ENCODE data around the gene SEPTIN2. TPM values are rescaled to one million over a fixed set of nuclear protein-coding genes. Genes with fewer than 3 reads are reported as not detected.

SEPTIN2 gene
- total RNA-seq, 1 donor from 2014 or later: 460 TPM

GRCh38 chr2:241295326-241296095 lies 20.2 kb upstream of the SEPTIN2 start:
- DNase-seq (ENCODE audit: low spot score, unreplicated experiment): no peak
- peaks cover 7% of the 10 kb centered on the region for H3K36me3 Mint-ChIP-seq (ENCODE audit: insufficient read depth)
- H3K4me3 Mint-ChIP-seq (ENCODE audit: low read depth): no peak overlapping the region
- no peaks in the 10 kb centered on the region for H3K27me3 Mint-ChIP-seq
- no peak for TF ChIP-seq CTCF (IDR thresholded peaks at IDR 0.05; ENCODE audit: unreplicated experiment)
- H3K27ac Mint-ChIP-seq: no peak overlapping the region
- H3K9me3 Mint-ChIP-seq (ENCODE audit: low read depth): peaks cover 3% of the 10 kb centered on the region
- H3K4me1 Mint-ChIP-seq (ENCODE audit: low read depth): peaks cover 10% of the 10 kb centered on the region

- Mint-ChIP-seq H3K4me1 (ENCODE audit: low read depth) (peaks cover 10% of the 10 kb centered on the region), H3K27ac (peak overlapping the region; percentile 79), H3K9me3 (ENCODE audit: low read depth) (peaks cover 3% of the 10 kb centered on the region), H3K27me3 (no peaks in the 10 kb centered on the region), H3K36me3 (ENCODE audit: insufficient read depth) (peaks cover 7% of the 10 kb centered on the region), H3K4me3 (ENCODE audit: low read depth) (no peak overlapping the region)
- no peak for TF ChIP-seq CTCF (IDR thresholded peaks at IDR 0.05; ENCODE audit: unreplicated experiment)
- no peak for DNase-seq (ENCODE audit: low spot score, unreplicated experiment)
Measured at GRCh38 chr2:241296767-241297166, 19.0 kb upstream of the SEPTIN2 start.

- Mint-ChIP-seq H3K4me1 (ENCODE audit: low read depth) (peaks cover 16% of the 10 kb centered on the region), H3K27me3 (no peaks in the 10 kb centered on the region), H3K9me3 (ENCODE audit: low read depth) (peaks cover 3% of the 10 kb centered on the region), H3K36me3 (ENCODE audit: insufficient read depth) (peaks cover 7% of the 10 kb centered on the region), H3K27ac (no peak overlapping the region), H3K4me3 (ENCODE audit: low read depth) (no peak overlapping the region)
- no peak for DNase-seq (ENCODE audit: low spot score, unreplicated experiment)
- no peak for TF ChIP-seq CTCF (IDR thresholded peaks at IDR 0.05; ENCODE audit: unreplicated experiment)
Measured at GRCh38 chr2:241298673-241299072, 17.1 kb upstream of the SEPTIN2 start.

- Mint-ChIP-seq H3K4me3 (ENCODE audit: low read depth) (no peak overlapping the region), H3K27ac (no peak overlapping the region), H3K27me3 (no peaks in the 10 kb centered on the region), H3K9me3 (ENCODE audit: low read depth) (peaks cover 3% of the 10 kb centered on the region), H3K36me3 (ENCODE audit: insufficient read depth) (peaks cover 7% of the 10 kb centered on the region), H3K4me1 (ENCODE audit: low read depth) (peaks cover 18% of the 10 kb centered on the region)
- no peak for TF ChIP-seq CTCF (IDR thresholded peaks at IDR 0.05; ENCODE audit: unreplicated experiment)
- no peak for DNase-seq (ENCODE audit: low spot score, unreplicated experiment)
Measured at GRCh38 chr2:241300000-241300399, 15.7 kb upstream of the SEPTIN2 start.

GRCh38 chr2:241302083-241302482 lies 13.6 kb upstream of the SEPTIN2 start:
- no peaks in the 10 kb centered on the region for H3K27me3 Mint-ChIP-seq
- H3K36me3 Mint-ChIP-seq (ENCODE audit: insufficient read depth): no peaks in the 10 kb centered on the region
- no peak for DNase-seq (ENCODE audit: low spot score, unreplicated experiment)
- no peaks in the 10 kb centered on the region for H3K9me3 Mint-ChIP-seq (ENCODE audit: low read depth)
- TF ChIP-seq CTCF (IDR thresholded peaks at IDR 0.05; ENCODE audit: unreplicated experiment): no peak
- H3K4me3 Mint-ChIP-seq (ENCODE audit: low read depth): no peak overlapping the region
- H3K4me1 Mint-ChIP-seq (ENCODE audit: low read depth): peaks cover 20% of the 10 kb centered on the region
- H3K27ac Mint-ChIP-seq: no peak overlapping the region
